HepG2 (cell line): ENCODE results near the gene ANKLE1. TPM values are rescaled to one million over a fixed set of nuclear protein-coding genes. Genes with fewer than 3 reads are reported as not detected.

Source experiments
- ATAC-seq: fragments of 200-7000 bp; cut with Tn5 transposase; 3 replicates; pipeline ENCODE4 v1.9.1; 2020; ENCODE audit warnings: mild to moderate bottlenecking, moderate library complexity
- BruUV-seq: library from RNA; stranded (reverse); fragments of 400-500 nt; replicated peaks from 2 replicates; lab custom pipeline; 2021; lab: Mats Ljungman, UMichigan
- CTCF ChIA-PET: fragments of 300-600 bp; formaldehyde crosslinking; extraction: SDS; loops from one replicate; lab custom pipeline; 2021; ENCODE audit warnings: low total read pairs, inconsistent platforms, low intra/inter-chr PET ratio; lab: Yijun Ruan, JAX
- POLR2A ChIA-PET: fragments of 350-600 bp; sonication (Branson Sonifier 250); formaldehyde crosslinking; loops from one replicate; lab custom pipeline; 2020; ENCODE audit warnings: antibody characterized with exemption, inconsistent platforms; lab: Yijun Ruan, JAX
- DNase-seq: peaks from one replicate; pipeline ENCODE4 v3.0.0-alpha.2; 2015; ENCODE audit warnings: low spot score
- FAIRE-seq: peaks from 3 replicates; lab custom pipeline; 2011; peaks lifted over from hg19 to GRCh38; lab: Jason Lieb, UNC
- H2AFZ ChIP-seq: one replicate; pipeline ENCODE4 v1.6.1; 2011; ENCODE audit warnings: low read length, inconsistent platforms
- H3K27ac ChIP-seq: fragments of 300-600 bp; 3 replicates; pipeline ENCODE4 v1.8.0; 2011; ENCODE audit warnings: mixed run types, mild to moderate bottlenecking, mixed read lengths, low read length, inconsistent platforms; ENCODE audit not compliant: insufficient read depth; ENCODE audit errors: extremely low read length
- H3K27me3 ChIP-seq, 2 experiments: fragments of 200-600 bp in 1 of 2; 2 replicates in 1 of 2; 3 replicates in 1 of 2; pipeline versions ENCODE4 v1.6.0 to v1.8.0; 2011; ENCODE audit warnings: low read length in 2 of 2, mild to moderate bottlenecking in 2 of 2, moderate library complexity in 2 of 2, inconsistent platforms in 1 of 2; ENCODE audit not compliant: insufficient read depth in 2 of 2, control insufficient read depth in 1 of 2
- H3K36me3 ChIP-seq, 2 experiments: fragments of 200-600 bp in 1 of 2; replicated peaks in 1 of 2; 2 replicates in 1 of 2; 3 replicates in 1 of 2; pipeline versions ENCODE4 v1.5.1 to v1.8.0; 2011; ENCODE audit warnings: low read length in 2 of 2, inconsistent platforms in 1 of 2; ENCODE audit not compliant: insufficient read depth in 2 of 2, control insufficient read depth in 1 of 2
- H3K4me1 ChIP-seq: 2 replicates; pipeline ENCODE4 v1.5.1; 2012; ENCODE audit warnings: low read length, inconsistent platforms; ENCODE audit not compliant: insufficient read depth
- H3K4me2 ChIP-seq: 2 replicates; pipeline ENCODE4 v1.6.0; 2011; ENCODE audit warnings: low read depth, low read length, inconsistent platforms
- H3K4me3 ChIP-seq, 3 experiments: fragments of 200-600 bp in 1 of 3; sonication (generic), shearing (Covaris generic) in 1 of 3; replicated peaks in 1 of 3; 2 replicates each; pipeline ENCODE4 v1.5.1; 2011 to 2016; ENCODE audit warnings: low read length in 3 of 3, inconsistent platforms in 2 of 3, low read depth in 2 of 3, mild to moderate bottlenecking in 2 of 3, control low read depth in 1 of 3, mixed read lengths in 1 of 3; ENCODE audit not compliant: insufficient read depth in 1 of 3
- H3K79me2 ChIP-seq: one replicate; pipeline ENCODE4 v1.6.1; 2011; ENCODE audit warnings: low read length, inconsistent platforms; ENCODE audit not compliant: insufficient read depth
- H3K9ac ChIP-seq: 2 replicates; pipeline ENCODE4 v1.6.0; 2011; ENCODE audit warnings: mild to moderate bottlenecking, low read depth, low read length, inconsistent platforms; ENCODE audit not compliant: insufficient read depth
- H3K9me3 ChIP-seq: 2 replicates; pipeline ENCODE4 v1.5.1; 2012; ENCODE audit warnings: mild to moderate bottlenecking, low read length
- H4K20me1 ChIP-seq: 2 replicates; pipeline ENCODE4 v1.6.0; 2011; ENCODE audit warnings: inconsistent platforms, mild to moderate bottlenecking, low read length, moderate library complexity; ENCODE audit not compliant: insufficient read depth
- ATM ChIP-seq: fragments of 450-650 bp; IDR thresholded peaks from 2 replicates; pipeline ENCODE4 v1.7.1; 2017; ENCODE audit warnings: mild to moderate bottlenecking, borderline replicate concordance
- BHLHE40 ChIP-seq: IDR thresholded peaks from 2 replicates; pipeline ENCODE4 v1.6.1; 2011; ENCODE audit warnings: low read length, improper control_type of control experiment
- ESRRA ChIP-seq: sonication (generic); formaldehyde crosslinking; IDR thresholded peaks from 2 replicates; pipeline ENCODE4 v1.5.1; 2020; ENCODE audit warnings: mild to moderate bottlenecking, low read depth, missing genetic modification reagents
- FOXJ3 ChIP-seq: sonication (generic); formaldehyde crosslinking; IDR thresholded peaks from 2 replicates; pipeline ENCODE4 v1.4.0; 2020; ENCODE audit warnings: missing genetic modification reagents, mild to moderate bottlenecking, borderline replicate concordance
- GLI4 ChIP-seq: sonication (generic); formaldehyde crosslinking; IDR thresholded peaks from 2 replicates; pipeline ENCODE4 v1.5.1; 2020; ENCODE audit warnings: missing genetic modification reagents, mild to moderate bottlenecking, moderate library complexity, borderline replicate concordance
- HDAC1 ChIP-seq: sonication (generic); formaldehyde crosslinking; IDR thresholded peaks from 2 replicates; pipeline ENCODE4 v1.5.1; 2020; ENCODE audit warnings: mild to moderate bottlenecking, missing genetic modification reagents
- KDM4B ChIP-seq: sonication (generic); formaldehyde crosslinking; IDR thresholded peaks from 2 replicates; pipeline ENCODE4 v1.4.0; 2020; ENCODE audit warnings: missing genetic modification reagents
- MTA1 ChIP-seq: sonication (generic); formaldehyde crosslinking; IDR thresholded peaks from 2 replicates; pipeline ENCODE4 v1.4.0; 2020; ENCODE audit warnings: missing genetic modification reagents, mild to moderate bottlenecking, borderline replicate concordance
- NFIC ChIP-seq: IDR thresholded peaks from 2 replicates; pipeline ENCODE4 v1.6.1; 2012; ENCODE audit warnings: mild to moderate bottlenecking, low read length, inconsistent platforms
- PCBP1 ChIP-seq: fragments of 200-400 bp; formaldehyde crosslinking; IDR thresholded peaks from 2 replicates; pipeline ENCODE4 v1.6.1; 2017; ENCODE audit warnings: mild to moderate bottlenecking, low read depth, low read length, borderline replicate concordance
- PHF8 ChIP-seq: sonication (generic); formaldehyde crosslinking; IDR thresholded peaks from 2 replicates; pipeline ENCODE4 v1.5.0; 2020; ENCODE audit warnings: missing genetic modification reagents
- POLR2G ChIP-seq: fragments of 200-400 bp; formaldehyde crosslinking; IDR thresholded peaks from 2 replicates; pipeline ENCODE4 v1.6.1; 2018; ENCODE audit warnings: mild to moderate bottlenecking, low read depth, low read length, moderate library complexity
- RBFOX2 ChIP-seq: fragments of 200-400 bp; formaldehyde crosslinking; IDR thresholded peaks from 2 replicates; pipeline ENCODE4 v1.6.1; 2017; ENCODE audit warnings: low read depth, mild to moderate bottlenecking, low read length
- TAF1 ChIP-seq: sonication (generic); formaldehyde crosslinking; IDR thresholded peaks from 2 replicates; pipeline ENCODE4 v1.4.0; 2020; ENCODE audit warnings: missing genetic modification reagents
- TMF1 ChIP-seq: sonication (generic); formaldehyde crosslinking; IDR thresholded peaks from 2 replicates; pipeline ENCODE4 v1.8.1; 2022; ENCODE audit warnings: low read depth, missing genetic modification reagents
- ZNF691 ChIP-seq: sonication (generic); formaldehyde crosslinking; IDR thresholded peaks from 2 replicates; pipeline ENCODE4 v1.4.0; 2020; ENCODE audit warnings: missing genetic modification reagents, low read depth, mild to moderate bottlenecking, borderline replicate concordance
- ZNF782 ChIP-seq: sonication (generic); formaldehyde crosslinking; IDR thresholded peaks from 2 replicates; pipeline ENCODE4 v1.4.0; 2020; ENCODE audit warnings: missing genetic modification reagents, mild to moderate bottlenecking, borderline replicate concordance
- ZNF816 ChIP-seq: sonication (generic); formaldehyde crosslinking; IDR thresholded peaks from 2 replicates; pipeline ENCODE4 v1.8.0; 2022; ENCODE audit warnings: missing genetic modification reagents, mild to moderate bottlenecking, borderline replicate concordance
- WGBS: methylation state at CpG from one replicate; pipeline ENCODE4 v1.1.6; 2017; ENCODE audit warnings: low lambda C conversion rate; 5-methylcytosine and 5-hydroxymethylcytosine counted together
- in situ Hi-C: cut with HindIII; loops from 2 replicates; pipeline ENCODE4 v1.10.0; 2017; ENCODE audit warnings: low pct_unique_long_range_greater_than_20kb; ENCODE audit not compliant: extremely low pct_ligation_motif_present
- intact Hi-C: fragments of 100-400 bp; cut with micrococcal nuclease; formaldehyde crosslinking; loops from one replicate; pipeline ENCODE4 v1.10.0; 2022; ENCODE audit not compliant: unreplicated experiment
- polyA plus RNA-seq, 8 experiments: library from polyadenylated mRNA; depleted of rRNA in 3 of 8; stranded (reverse) in 7 of 8; unstranded in 1 of 8; fragments of >200 nt; fragmentation: Illumina TruSeq in 4 of 8; extraction: Trizol in 4 of 8; gene quantifications; 2 replicates each; pipeline versions ENCODE4 v1.2.1 to v1.2.3, GENCODE V29; 2011 to 2016; ENCODE audit warnings: low read depth in 4 of 8, missing spikeins in 1 of 8, mixed read lengths in 1 of 8; ENCODE audit not compliant: insufficient read depth in 1 of 8
- total RNA-seq, 5 experiments: library from RNA; depleted of rRNA; stranded (reverse); fragments of >200 nt; fragmentation: Illumina TruSeq; extraction: Trizol; gene quantifications; 2 replicates each; pipeline ENCODE4 v1.2.3, GENCODE V29; 2016; ENCODE audit warnings: low read depth in 1 of 5
- TF ChIP-seq, protein P1 (sequence below): sonication (generic); formaldehyde crosslinking; IDR thresholded peaks from 2 replicates; pipeline ENCODE4 v1.8.0; 2022; ENCODE audit warnings: missing genetic modification reagents, mild to moderate bottlenecking, borderline replicate concordance

Gene ANKLE1
- total and polyA plus RNA-seq, 2 of the 13 experiments (the other 11 are each of a cell fraction or from before 2014, with no cell fraction given): 0.69 to 1.5 TPM

GRCh38 chr19:17244618-17245534, 36.8 kb upstream of the ANKLE1 start:
- H3K9ac ChIP-seq: peak overlapping the region; percentile 90
- TF ChIP-seq FOXJ3 (CRISPR knock-in tag): no peak
- peak; percentile 38 for TF ChIP-seq HDAC1
- TF ChIP-seq, protein P1, sequence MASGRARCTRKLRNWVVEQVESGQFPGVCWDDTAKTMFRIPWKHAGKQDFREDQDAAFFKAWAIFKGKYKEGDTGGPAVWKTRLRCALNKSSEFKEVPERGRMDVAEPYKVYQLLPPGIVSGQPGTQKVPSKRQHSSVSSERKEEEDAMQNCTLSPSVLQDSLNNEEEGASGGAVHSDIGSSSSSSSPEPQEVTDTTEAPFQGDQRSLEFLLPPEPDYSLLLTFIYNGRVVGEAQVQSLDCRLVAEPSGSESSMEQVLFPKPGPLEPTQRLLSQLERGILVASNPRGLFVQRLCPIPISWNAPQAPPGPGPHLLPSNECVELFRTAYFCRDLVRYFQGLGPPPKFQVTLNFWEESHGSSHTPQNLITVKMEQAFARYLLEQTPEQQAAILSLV (CRISPR knock-in tag): no peak
- no peak for TF ChIP-seq KDM4B (CRISPR knock-in tag)
- TF ChIP-seq TAF1: peak; percentile 23; the same call in 1 of the 2 replicates
- peak; percentile 10; the same call in 1 of the 2 replicates for TF ChIP-seq NFIC
- peak; percentile 72 for TF ChIP-seq ESRRA (CRISPR knock-in tag)
- TF ChIP-seq PHF8 (CRISPR knock-in tag): 0 out of 2 replicates have a peak, but pooled peaks have one; percentile 28
- TF ChIP-seq ZNF782: 0 out of 2 replicates have a peak, but pooled peaks have one; percentile 24
- 0 out of 2 replicates have a peak, but pooled peaks have one; percentile 39 for TF ChIP-seq POLR2G
- 0 out of 2 replicates have a peak, but pooled peaks have one; percentile 3 for TF ChIP-seq ZNF691
- TF ChIP-seq TMF1 (CRISPR knock-in tag): 0 out of 2 replicates have a peak, but pooled peaks have one; percentile 34
- TF ChIP-seq GLI4 (CRISPR knock-in tag): no peak
- TF ChIP-seq PCBP1: 0 out of 2 replicates have a peak, but pooled peaks have one; percentile 49
- peak; percentile 34; the same call in 1 of the 2 replicates for TF ChIP-seq ZNF816 (CRISPR knock-in tag)
- no peak for TF ChIP-seq ATM
- TF ChIP-seq RBFOX2: peak; percentile 78
- 0 out of 2 replicates have a peak, but pooled peaks have one; percentile 4 for TF ChIP-seq MTA1 (CRISPR knock-in tag)
- TF ChIP-seq BHLHE40: no peak

More at GRCh38 chr19:17244618-17245534, 36.8 kb upstream of the ANKLE1 start:
- in situ Hi-C loops: no loop called here
- H3K36me3 ChIP-seq: no peaks in the 10 kb centered on the region
- intact Hi-C loops: no loop called here
- peaks cover 44% of the 10 kb centered on the region for H3K79me2 ChIP-seq
- ChIA-PET POLR2A (interaction anchor here (0.8 to 9.0 kb wide), 13 partner anchors 10 to 160 kb away, joined by 3 to 178 read pairs (median 5); partner anchors contain the start of genes BABAM1, BST2, MRPL34 and OCEL1), CTCF (no interaction called here)
- no TSS peak for BruUV-seq
- no peak for ATAC-seq
- DNase-seq: no peak
- peaks cover 73% of the 10 kb centered on the region for H3K4me1 ChIP-seq
- WGBS: 0% methylated on average over 1 of the region's 100 CpGs
- H3K27ac ChIP-seq: peak overlapping the region; percentile 95
- no peak for FAIRE-seq
- H2AFZ ChIP-seq: no peak overlapping the region
- H3K27me3 ChIP-seq: no peaks in the 10 kb centered on the region
- H3K9me3 ChIP-seq: no peaks in the 10 kb centered on the region
- H3K4me3 ChIP-seq: peak overlapping the region; percentile 87 to 92 (median 89)
- peaks cover 23% of the 10 kb centered on the region; the same call in 1 of the 2 replicates for H4K20me1 ChIP-seq
- peak overlapping the region; percentile 99 for H3K4me2 ChIP-seq
